ENCODE results near the gene BBS4.
A peak's percentile ranks its signal among the peaks of the same experiment; 100 is the strongest.

BBS4 gene

GRCh38 chr15:72783640-72784455 is 97.8 kb downstream of the BBS4 start, which contains the start of gene ADPGK (continued):
- TF ChIP-seq ZNF221 (tag by site-specific recombination; IDR thresholded peaks at IDR 0.05; ENCODE audit: borderline replicate concordance) (0 out of 2 replicates have a peak, but pooled peaks have one; percentile 50), ZNF768 (tag by site-specific recombination; IDR thresholded peaks at IDR 0.05) (no peak; the same call in 1 of the 2 replicates), TRIM28 (IDR thresholded peaks at IDR 0.05; ENCODE audit: borderline replicate concordance, low read length) (peak; percentile 29; the same call in 1 of the 2 replicates), ZNF600 (tag by site-specific recombination; IDR thresholded peaks at IDR 0.05) (peak; percentile 79), ZNF37A (tag by site-specific recombination; IDR thresholded peaks at IDR 0.05) (0 out of 2 replicates have a peak, but pooled peaks have one; percentile 43), GLI4 (tag by site-specific recombination; IDR thresholded peaks at IDR 0.05) (peak; percentile 97; the same call in 1 of the 2 replicates), PRDM10 (tag by site-specific recombination; IDR thresholded peaks at IDR 0.05) (peak; percentile 99), ZFHX2 (tag by site-specific recombination; conservative IDR thresholded peaks at IDR 0.05) (peak; percentile 76), GLIS2 (tag by site-specific recombination; IDR thresholded peaks at IDR 0.05) (peak; percentile 100), ZNF26 (tag by site-specific recombination; IDR thresholded peaks at IDR 0.05) (no peak), HOXD13 (CRISPR knock-in tag; IDR thresholded peaks at IDR 0.05; ENCODE audit: borderline replicate concordance) (no peak), KLF10 (tag by site-specific recombination; IDR thresholded peaks at IDR 0.05) (peak; percentile 90), ZNF174 (tag by site-specific recombination; IDR thresholded peaks at IDR 0.05) (no peak; the same call in 1 of the 2 replicates), ZNF521 (tag by site-specific recombination; IDR thresholded peaks at IDR 0.05) (no peak), BCL6B (tag by site-specific recombination; IDR thresholded peaks at IDR 0.05) (0 out of 2 replicates have a peak, but pooled peaks have one; percentile 7), ZSCAN23 (tag by site-specific recombination; IDR thresholded peaks at IDR 0.05) (peak; percentile 96), OSR2 (tag by site-specific recombination; IDR thresholded peaks at IDR 0.05) (peak; percentile 22; the same call in 1 of the 2 replicates), ZBTB49 (tag by site-specific recombination; IDR thresholded peaks at IDR 0.05; ENCODE audit: low read depth) (no peak), GFI1B (tag by site-specific recombination; IDR thresholded peaks at IDR 0.05) (peak; percentile 58), PATZ1 (tag by site-specific recombination; IDR thresholded peaks at IDR 0.05) (peak; percentile 100), ZNF747 (tag by site-specific recombination; IDR thresholded peaks at IDR 0.05) (no peak), ZBTB6 (tag by site-specific recombination; IDR thresholded peaks at IDR 0.05) (peak; percentile 34; the same call in 1 of the 2 replicates), PBX3 (CRISPR knock-in tag; IDR thresholded peaks at IDR 0.05) (peak; percentile 94; the same call in 1 of the 2 replicates), ZFP69B (tag by site-specific recombination; IDR thresholded peaks at IDR 0.05) (peak; percentile 95)
